Keratinocyte (primary cell): ENCODE results near the gene TUBB3. TPM values are rescaled to one million over a fixed set of nuclear protein-coding genes. Genes with fewer than 3 reads are reported as not detected.

Source experiments
- DNase-seq: peaks from one replicate; pipeline ENCODE4 v3.0.0-alpha.2; 2011; ENCODE audit warnings: low read depth, missing footprints, low spot score
- FAIRE-seq: peaks from 2 replicates; lab custom pipeline; 2011; peaks lifted over from hg19 to GRCh38; lab: Jason Lieb, UNC
- H2AFZ ChIP-seq: 2 replicates; pipeline ENCODE4 v1.6.0; 2012; ENCODE audit warnings: low read length, control low read depth, inconsistent platforms; ENCODE audit not compliant: control insufficient read depth
- H3K27ac ChIP-seq: 2 replicates; pipeline ENCODE4 v1.5.1; 2011; ENCODE audit warnings: low read length; ENCODE audit not compliant: control insufficient read depth, insufficient read depth
- H3K27me3 ChIP-seq: 3 replicates; pipeline ENCODE4 v1.6.0; 2011; ENCODE audit warnings: low read length; ENCODE audit not compliant: control insufficient read depth, insufficient read depth; ENCODE audit errors: extremely low read depth
- H3K36me3 ChIP-seq, 2 experiments: 2 replicates in 1 of 2; 3 replicates in 1 of 2; pipeline ENCODE4 v1.5.1; 2011; ENCODE audit warnings: low read length in 2 of 2, mild to moderate bottlenecking in 1 of 2; ENCODE audit not compliant: control insufficient read depth in 2 of 2, insufficient read depth in 2 of 2; ENCODE audit errors: extremely low read depth in 1 of 2
- H3K4me1 ChIP-seq: 3 replicates; pipeline ENCODE4 v1.5.1; 2011; ENCODE audit warnings: low read length; ENCODE audit not compliant: control insufficient read depth, insufficient read depth; ENCODE audit errors: extremely low read depth
- H3K4me2 ChIP-seq: 3 replicates; pipeline ENCODE4 v1.6.0; 2011; ENCODE audit warnings: low read depth, low read length; ENCODE audit not compliant: control insufficient read depth, insufficient read depth; ENCODE audit errors: extremely low read depth
- H3K4me3 ChIP-seq, 3 experiments: fragments of 200-600 bp in 1 of 3; sonication (generic) in 1 of 3; 2 replicates in 2 of 3; 3 replicates in 1 of 3; pipeline ENCODE4 v1.5.1; 2011 to 2016; ENCODE audit warnings: low read length in 3 of 3, mild to moderate bottlenecking in 3 of 3, control low read depth in 2 of 3, inconsistent platforms in 1 of 3, low read depth in 1 of 3, mixed read lengths in 1 of 3, mixed run types in 1 of 3, moderate library complexity in 1 of 3; ENCODE audit not compliant: control insufficient read depth in 2 of 3, insufficient read depth in 2 of 3; ENCODE audit errors: extremely low read depth in 1 of 3
- H3K79me2 ChIP-seq: 2 replicates; pipeline ENCODE4 v1.6.0; 2012; ENCODE audit warnings: low read length; ENCODE audit not compliant: control insufficient read depth, insufficient read depth
- H3K9ac ChIP-seq: 3 replicates; pipeline ENCODE4 v1.6.0; 2011; ENCODE audit warnings: low read length; ENCODE audit not compliant: control insufficient read depth, insufficient read depth; ENCODE audit errors: extremely low read depth
- H3K9me1 ChIP-seq: 3 replicates; pipeline ENCODE4 v1.6.0; 2011; ENCODE audit warnings: low read length; ENCODE audit not compliant: control insufficient read depth, insufficient read depth; ENCODE audit errors: extremely low read depth
- H3K9me3 ChIP-seq: 2 replicates; pipeline ENCODE4 v1.5.1; 2012; ENCODE audit warnings: low read depth, low read length; ENCODE audit not compliant: control insufficient read depth
- H4K20me1 ChIP-seq: 3 replicates; pipeline ENCODE4 v1.6.0; 2011; ENCODE audit warnings: low read length; ENCODE audit not compliant: control insufficient read depth, insufficient read depth; ENCODE audit errors: extremely low read depth
- EZH2 ChIP-seq: IDR thresholded peaks from one replicate; pipeline ENCODE4 v1.6.1; 2012; ENCODE audit warnings: inconsistent platforms, mild to moderate bottlenecking, low read length, moderate library complexity
- dilution Hi-C: fragments of 300-500 bp; cut with MboI; formaldehyde crosslinking; loops from one replicate; pipeline ENCODE4 v1.7.0; 2020; ENCODE audit warnings: low sequenced_read_pairs; ENCODE audit not compliant: extremely low pct_ligation_motif_present
- polyA plus RNA-seq, 5 experiments: library from polyadenylated mRNA; depleted of rRNA in 3 of 5; stranded (reverse) in 3 of 5; stranded (forward) in 1 of 5; unstranded in 1 of 5; fragments of >200 nt; gene quantifications; 1 replicate in 1 of 5; 2 replicates in 3 of 5; 3 replicates in 1 of 5; pipeline versions ENCODE4 v1.2.1 to v1.2.3, GENCODE V29; 2011 to 2012; ENCODE audit warnings: missing spikeins in 2 of 5, low read depth in 1 of 5, low replicate concordance in 1 of 5
- TF ChIP-seq, protein P1 (sequence below), 3 experiments: IDR thresholded peaks in 1 of 3; conservative IDR thresholded peaks in 1 of 3; optimal IDR thresholded peaks in 1 of 3; 2 replicates in 2 of 3; 3 replicates in 1 of 3; pipeline versions ENCODE3 to v1.5.1; 2011; ENCODE audit warnings: low read length in 3 of 3, mild to moderate bottlenecking in 3 of 3, moderate library complexity in 2 of 3, control low read depth in 1 of 3, inconsistent platforms in 1 of 3; ENCODE audit not compliant: insufficient read depth in 2 of 3; ENCODE audit errors: extremely low read depth in 1 of 3

Gene TUBB3
- polyA plus RNA-seq, 1 donor (not counting 4 experiments of a cell fraction or from before 2014, with no cell fraction given), result 34.0 TPM

DNA sequence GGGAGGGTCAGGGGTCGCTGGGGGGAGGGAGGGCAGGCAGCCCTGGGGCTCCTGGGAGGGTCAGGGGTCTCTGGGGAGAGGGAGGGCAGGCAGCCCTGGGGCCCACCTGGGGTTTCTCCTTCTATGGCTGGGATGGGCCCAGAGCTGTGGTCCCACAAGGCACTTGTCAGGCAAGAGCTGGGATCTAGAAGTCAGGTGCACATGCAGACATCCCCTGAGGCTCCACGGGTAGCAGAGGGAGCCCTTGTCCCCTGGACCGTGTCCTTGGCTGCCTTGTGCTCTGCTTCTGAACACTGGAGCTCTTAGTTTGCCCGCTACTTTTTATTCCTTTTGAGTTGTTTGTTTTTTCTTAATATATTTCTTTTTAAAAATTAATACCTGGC lies 1.8 kb downstream of the TUBB3 start:
- H3K9me1 ChIP-seq, result no peaks in the 10 kb centered on the region
- H3K4me2 ChIP-seq, result no peak overlapping the region
- H3K4me3 ChIP-seq, result peak overlapping the region in 1 of 3 experiments; percentile 44
- no peak overlapping the region for H2AFZ ChIP-seq
- no peaks in the 10 kb centered on the region for H3K79me2 ChIP-seq
- no peaks in the 10 kb centered on the region for H3K9me3 ChIP-seq
- peaks cover 19% of the 10 kb centered on the region for H3K4me1 ChIP-seq
- no peaks in the 10 kb centered on the region for H3K36me3 ChIP-seq
- peaks cover 5% of the 10 kb centered on the region for H4K20me1 ChIP-seq
- dilution Hi-C loops, result no loop called here
- no peak overlapping the region for H3K9ac ChIP-seq
- FAIRE-seq (no peak), DNase-seq (no peak)
- no peak overlapping the region for H3K27ac ChIP-seq
- no peak for TF ChIP-seq EZH2
- TF ChIP-seq, protein P1, sequence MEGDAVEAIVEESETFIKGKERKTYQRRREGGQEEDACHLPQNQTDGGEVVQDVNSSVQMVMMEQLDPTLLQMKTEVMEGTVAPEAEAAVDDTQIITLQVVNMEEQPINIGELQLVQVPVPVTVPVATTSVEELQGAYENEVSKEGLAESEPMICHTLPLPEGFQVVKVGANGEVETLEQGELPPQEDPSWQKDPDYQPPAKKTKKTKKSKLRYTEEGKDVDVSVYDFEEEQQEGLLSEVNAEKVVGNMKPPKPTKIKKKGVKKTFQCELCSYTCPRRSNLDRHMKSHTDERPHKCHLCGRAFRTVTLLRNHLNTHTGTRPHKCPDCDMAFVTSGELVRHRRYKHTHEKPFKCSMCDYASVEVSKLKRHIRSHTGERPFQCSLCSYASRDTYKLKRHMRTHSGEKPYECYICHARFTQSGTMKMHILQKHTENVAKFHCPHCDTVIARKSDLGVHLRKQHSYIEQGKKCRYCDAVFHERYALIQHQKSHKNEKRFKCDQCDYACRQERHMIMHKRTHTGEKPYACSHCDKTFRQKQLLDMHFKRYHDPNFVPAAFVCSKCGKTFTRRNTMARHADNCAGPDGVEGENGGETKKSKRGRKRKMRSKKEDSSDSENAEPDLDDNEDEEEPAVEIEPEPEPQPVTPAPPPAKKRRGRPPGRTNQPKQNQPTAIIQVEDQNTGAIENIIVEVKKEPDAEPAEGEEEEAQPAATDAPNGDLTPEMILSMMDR (optimal IDR thresholded peaks at IDR 0.05 in 1 of 3, IDR thresholded peaks at IDR 0.05 in 1 of 3, conservative IDR thresholded peaks at IDR 0.05 in 1 of 3; ENCODE audit: extremely low read depth in 1 of 3, insufficient read depth in 2 of 3, low read length in 3 of 3), result no peak
- peaks cover 5% of the 10 kb centered on the region for H3K27me3 ChIP-seq

- FAIRE-seq, result no peak
- Histone ChIP-seq H3K27ac (no peak overlapping the region), H3K79me2 (no peaks in the 10 kb centered on the region)
These were observed 2.5 kb downstream of the TUBB3 start for GRCh38 chr16:89925596-89926079.

More at GRCh38 chr16:89925596-89926079, 2.5 kb downstream of the TUBB3 start:
- H4K20me1 ChIP-seq, result peaks cover 5% of the 10 kb centered on the region
- no peaks in the 10 kb centered on the region for H3K9me3 ChIP-seq
- dilution Hi-C loops, result no loop called here
- no peaks in the 10 kb centered on the region for H3K9me1 ChIP-seq
- H3K27me3 ChIP-seq, result peaks cover 5% of the 10 kb centered on the region
- TF ChIP-seq, protein P1 (optimal IDR thresholded peaks at IDR 0.05 in 1 of 3, IDR thresholded peaks at IDR 0.05 in 1 of 3, conservative IDR thresholded peaks at IDR 0.05 in 1 of 3; ENCODE audit: extremely low read depth in 1 of 3, insufficient read depth in 2 of 3, low read length in 3 of 3), result no peak
- no peak for TF ChIP-seq EZH2
- H2AFZ ChIP-seq, result no peak overlapping the region
- peak overlapping the region; percentile 83 for H3K4me2 ChIP-seq
- no peaks in the 10 kb centered on the region for H3K36me3 ChIP-seq
- H3K9ac ChIP-seq, result no peak overlapping the region
- peaks cover 19% of the 10 kb centered on the region for H3K4me1 ChIP-seq
- H3K4me3 ChIP-seq, result peak overlapping the region; percentile 42 to 62 (median 42)
- DNase-seq, result no peak
